ELR (cell line): ENCODE data around the gene BBLN.
"Not testable (repeated sequence)": the region's sequence is repeated elsewhere in the genome, so short reads cannot be mapped to it uniquely, and the experiment has no call there.

Source experiments
- DNase-seq: peaks from one replicate; pipeline ENCODE4 v3.0.0-alpha.2; 2015; ENCODE audit warnings: low read depth

The BBLN gene

GRCh38 chr9:128124873-128125579, 35.0 kb upstream of the BBLN start:
- peak; percentile 72 for DNase-seq

DNA sequence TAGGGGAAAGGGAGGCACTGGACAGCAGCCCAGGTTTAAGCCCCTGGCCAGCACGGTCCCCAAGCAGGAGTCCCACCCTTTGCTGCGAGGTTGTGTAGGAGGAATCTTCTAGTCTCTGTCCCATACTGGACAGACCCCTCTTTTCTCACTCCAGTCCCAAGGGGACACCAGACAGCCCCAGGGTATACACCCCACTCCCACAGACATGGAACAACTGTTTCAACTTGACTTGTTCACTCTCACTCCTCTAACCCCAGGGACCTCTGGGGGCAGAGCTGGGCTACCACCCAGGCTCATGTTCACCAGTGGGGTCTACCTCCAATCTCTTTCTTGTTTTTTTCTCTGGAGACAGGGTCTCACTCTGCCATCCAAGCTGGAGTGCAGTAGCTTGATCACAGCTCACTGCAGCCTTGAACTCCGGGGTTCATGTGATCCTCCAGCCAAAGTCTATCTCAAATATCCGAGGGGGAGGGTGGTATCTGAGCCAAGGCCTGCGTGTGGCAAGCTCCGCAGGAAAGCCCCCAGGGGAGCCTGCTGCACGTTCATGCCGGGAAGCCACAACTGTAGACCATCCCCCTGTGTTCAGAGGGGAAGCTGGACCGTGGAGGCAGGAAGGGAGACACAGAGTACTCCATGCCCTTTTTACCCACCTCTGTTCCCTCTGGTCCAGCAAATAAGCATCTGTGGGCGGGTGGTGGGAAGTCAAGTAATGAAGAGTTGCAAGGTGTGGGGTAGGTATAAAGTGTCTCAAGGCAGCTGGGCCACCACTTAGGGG, 34.3 kb upstream of the BBLN start:
- no peak for DNase-seq

DNA sequence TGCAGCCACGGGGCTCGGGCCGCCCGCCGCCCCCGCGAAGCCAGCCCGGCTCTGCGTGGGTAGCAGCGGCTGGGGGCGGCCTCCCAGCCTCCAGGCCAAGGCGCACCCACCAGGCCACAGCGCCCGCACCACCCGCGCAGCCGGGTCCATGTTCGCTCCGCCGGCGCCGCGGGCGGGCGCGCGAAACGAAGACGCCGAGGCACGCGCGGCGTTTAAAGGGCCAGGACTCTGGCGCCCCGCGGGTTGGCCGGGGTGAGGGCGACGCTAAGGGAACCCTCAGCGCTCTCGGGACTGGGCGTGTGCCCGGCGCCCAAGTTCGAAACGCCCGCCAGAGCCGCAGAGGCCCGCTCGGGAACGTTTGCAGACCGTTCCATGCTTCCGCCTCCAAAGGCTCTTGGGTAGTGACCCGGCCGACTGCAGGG, 32.5 kb upstream of the BBLN start, which contains the start of gene PTGES2:
PTGES2 (minus strand) TSS at position 162 of the 422 bp plus-strand sequence; CDS start at position 150, 12 bp downstream.
- DNase-seq: peak; percentile 90

DNA sequence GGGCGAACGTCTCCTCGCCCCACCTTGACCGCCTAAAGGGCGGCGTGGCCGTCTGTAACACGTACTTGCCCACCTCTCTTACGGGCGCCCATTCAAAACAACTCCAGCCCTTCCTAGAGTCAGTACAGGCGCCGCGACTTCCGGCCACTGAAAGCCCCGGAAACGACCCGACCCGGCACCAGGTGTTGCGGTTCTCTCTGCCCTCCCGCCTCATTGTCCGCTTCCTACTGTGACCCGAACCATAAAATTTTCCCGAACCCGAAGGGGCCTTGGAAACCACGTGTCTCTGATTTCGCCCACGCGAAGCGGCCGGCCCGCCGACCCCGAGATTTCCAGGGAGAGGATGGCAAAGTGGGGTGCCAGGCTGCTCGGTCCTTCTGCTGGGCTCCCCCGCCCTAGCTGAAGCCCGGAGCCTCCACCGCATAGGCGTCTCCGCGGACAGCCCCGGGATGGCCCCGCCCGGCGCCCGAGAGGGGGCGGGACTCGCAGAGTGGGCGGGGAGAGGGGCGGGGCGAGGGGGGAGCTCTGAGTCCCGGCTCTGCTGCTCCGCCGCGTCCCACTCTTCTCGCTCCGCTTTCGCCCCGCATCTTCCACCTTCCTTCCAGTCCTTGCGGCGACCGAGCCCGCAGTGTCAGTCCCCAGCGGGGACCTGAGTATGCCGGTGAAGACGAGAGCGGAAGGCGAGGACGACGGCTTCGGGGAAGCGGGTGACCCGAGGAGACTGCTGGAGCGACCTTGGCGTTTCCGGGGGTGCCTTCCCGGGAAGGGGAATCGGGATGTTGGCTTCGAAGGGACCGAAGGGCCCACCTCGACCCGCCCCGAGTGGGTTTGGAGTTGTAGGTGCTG, 31.9 kb upstream of the BBLN start:
- DNase-seq: peak; percentile 95

DNA sequence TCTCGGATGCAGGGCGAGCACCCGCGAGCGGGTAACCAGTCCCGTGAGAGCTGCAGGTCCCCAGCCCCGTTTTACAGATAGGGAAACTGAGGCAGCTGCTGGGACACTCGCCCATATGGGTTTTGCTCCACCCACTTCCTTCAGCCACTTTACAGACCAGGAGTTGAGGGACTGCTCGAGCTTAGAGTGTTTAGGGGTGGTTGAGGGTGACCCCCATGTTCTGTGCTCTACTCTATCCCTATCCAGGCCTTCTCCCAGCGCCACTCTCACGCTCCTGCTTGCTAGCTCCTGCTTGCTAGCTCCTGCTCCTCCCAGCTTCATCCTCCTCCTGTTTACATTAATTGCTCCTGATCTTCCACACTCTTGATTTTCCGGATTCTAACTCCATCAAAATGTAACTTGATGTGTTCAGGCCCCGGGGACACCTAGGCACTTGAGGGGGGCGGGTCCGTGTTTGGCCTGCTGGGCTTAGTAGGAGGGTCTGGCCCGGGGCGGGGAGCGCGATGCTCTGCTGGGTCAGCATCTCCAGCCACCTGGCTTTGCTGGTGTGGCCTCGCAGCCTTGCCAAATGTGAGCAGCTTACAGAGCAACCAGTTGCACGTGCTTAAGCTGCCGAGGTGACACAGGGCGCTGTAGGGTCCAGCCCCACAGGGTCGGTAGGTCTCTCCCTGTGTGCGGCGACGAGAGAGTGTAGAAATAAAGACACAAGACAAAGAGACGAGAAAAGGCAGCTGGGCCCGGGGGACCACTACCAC, 31.1 kb upstream of the BBLN start:
- DNase-seq: no peak

DNA sequence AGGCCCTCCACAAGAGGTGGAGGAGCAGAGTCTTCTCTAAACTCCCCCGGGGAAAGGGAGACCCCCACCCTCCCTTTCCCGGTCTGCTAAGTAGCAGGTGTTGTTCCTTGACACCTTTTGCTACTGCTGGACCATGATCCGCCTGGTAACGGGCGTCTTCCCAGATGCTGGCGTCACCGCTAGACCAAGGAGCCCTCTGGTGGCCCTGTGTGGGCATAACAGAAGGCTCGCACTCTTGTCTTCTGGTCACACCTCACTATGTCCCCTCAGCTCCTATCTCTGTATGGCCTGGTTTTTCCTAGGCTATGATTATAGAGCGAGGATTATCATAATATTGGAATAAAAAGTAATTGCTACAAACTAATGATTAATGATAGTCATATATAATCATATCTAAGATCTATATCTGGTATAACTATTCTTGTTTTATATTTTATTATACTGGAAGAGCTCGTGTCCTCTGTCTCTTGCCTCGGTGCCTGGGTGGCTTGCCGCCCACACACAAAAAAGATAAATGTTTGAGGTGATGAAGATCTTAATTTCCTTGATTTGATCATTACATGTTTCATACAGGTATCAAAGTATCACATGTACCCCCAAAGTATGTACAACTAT, 30.0 kb upstream of the BBLN start:
- DNase-seq: not testable (repeated sequence)

- DNase-seq: not testable (repeated sequence)
Measured at GRCh38 chr9:128130651-128131050, 29.4 kb upstream of the BBLN start.

GRCh38 chr9:128131346-128131745, 28.7 kb upstream of the BBLN start:
- DNase-seq: not testable (repeated sequence)

DNA sequence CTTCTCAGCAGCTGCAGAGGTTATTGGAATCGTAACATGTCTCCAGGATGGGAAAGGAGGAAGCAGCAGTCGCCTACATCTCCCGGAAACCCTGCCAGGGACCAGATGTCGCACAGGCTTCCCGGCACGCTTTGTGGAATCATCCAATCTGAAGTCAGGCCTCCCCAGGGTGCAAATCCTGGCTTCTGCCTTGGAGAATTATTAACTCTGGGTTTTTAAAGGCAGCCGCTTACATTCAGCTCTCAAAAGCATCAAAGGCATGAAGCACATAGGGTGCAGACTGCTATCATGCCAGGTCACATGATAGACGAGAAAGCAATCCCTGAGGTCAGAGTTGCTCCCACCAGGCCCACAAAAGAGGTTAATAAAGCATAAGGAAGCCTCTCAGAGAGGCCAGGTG, 27.9 kb upstream of the BBLN start:
- not testable (repeated sequence) for DNase-seq

GRCh38 chr9:128135561-128135960, 24.5 kb upstream of the BBLN start:
- not testable (repeated sequence) for DNase-seq

GRCh38 chr9:128136816-128137793, 23.0 kb upstream of the BBLN start:
- DNase-seq: peak; percentile 91

GRCh38 chr9:128138001-128138400, 22.1 kb upstream of the BBLN start:
- no peak for DNase-seq

DNA sequence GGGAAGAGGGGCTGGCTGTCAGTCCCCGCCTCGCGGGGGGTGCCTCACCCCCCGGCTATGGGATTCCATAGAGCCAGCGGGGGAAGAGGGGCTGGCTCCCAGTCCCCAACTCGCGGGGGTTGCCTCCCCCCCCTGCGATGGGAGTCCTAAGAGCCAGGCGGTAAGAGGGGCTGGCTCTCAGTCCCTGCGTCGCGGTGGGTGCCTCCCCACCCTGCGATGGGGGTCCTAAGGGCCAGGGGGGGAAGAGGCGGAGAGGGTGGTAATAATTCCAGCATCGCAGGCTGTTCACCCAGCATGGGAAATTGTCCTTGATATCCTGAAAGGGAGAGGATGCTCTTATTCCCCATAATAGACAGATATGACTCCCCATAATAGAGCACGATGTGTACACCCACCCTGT, 20.4 kb upstream of the BBLN start:
- no peak for DNase-seq

DNA sequence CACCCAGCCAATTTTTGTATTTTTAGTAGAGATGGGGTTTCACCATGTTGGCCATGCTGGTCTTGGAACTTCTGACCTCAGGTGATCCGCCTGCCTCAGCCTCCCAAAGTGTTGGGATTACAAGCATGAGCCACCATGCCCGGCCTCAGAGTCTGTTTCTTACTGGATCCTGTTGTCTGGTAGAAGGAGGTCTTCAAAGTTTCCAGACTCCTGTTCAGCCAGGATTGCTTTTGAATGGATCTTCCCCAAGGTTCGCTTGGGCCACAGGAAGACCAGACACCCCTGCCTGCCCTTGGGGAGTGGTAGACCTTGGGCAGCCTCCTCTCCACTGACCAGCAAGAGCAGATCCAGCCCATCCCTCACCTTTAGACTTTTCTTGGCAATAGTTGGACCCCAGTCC, 18.5 kb upstream of the BBLN start:
- DNase-seq: no peak

DNA sequence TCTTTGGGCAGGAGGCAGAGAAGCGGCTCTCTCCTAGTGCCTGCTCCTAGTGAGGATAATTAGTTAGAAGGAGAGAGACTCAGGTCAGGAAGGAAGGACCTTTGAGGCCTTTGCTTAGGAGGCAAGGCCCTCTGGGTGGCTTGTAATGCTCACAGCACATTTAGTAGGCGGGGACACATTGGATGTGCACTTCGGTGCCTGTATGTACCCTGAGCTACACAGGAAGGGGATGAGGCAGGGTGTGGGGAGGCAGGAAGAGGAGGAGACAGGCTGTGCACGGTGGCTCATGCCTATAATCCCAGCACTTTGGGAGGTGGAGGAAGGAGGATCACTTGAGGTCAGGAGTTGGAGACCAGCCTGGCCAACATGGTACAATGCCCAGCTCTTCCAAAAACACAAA, 18.0 kb upstream of the BBLN start:
- no peak for DNase-seq

GRCh38 chr9:128142596-128142995, 17.5 kb upstream of the BBLN start:
- DNase-seq: no peak

GRCh38 chr9:128143525-128144238, 16.4 kb upstream of the BBLN start:
- DNase-seq: no peak

- DNase-seq: no peak
Measured at GRCh38 chr9:128144239-128145181, 15.6 kb upstream of the BBLN start.
